ENCODE data around the gene KLK12.

Gene KLK12

DNA sequence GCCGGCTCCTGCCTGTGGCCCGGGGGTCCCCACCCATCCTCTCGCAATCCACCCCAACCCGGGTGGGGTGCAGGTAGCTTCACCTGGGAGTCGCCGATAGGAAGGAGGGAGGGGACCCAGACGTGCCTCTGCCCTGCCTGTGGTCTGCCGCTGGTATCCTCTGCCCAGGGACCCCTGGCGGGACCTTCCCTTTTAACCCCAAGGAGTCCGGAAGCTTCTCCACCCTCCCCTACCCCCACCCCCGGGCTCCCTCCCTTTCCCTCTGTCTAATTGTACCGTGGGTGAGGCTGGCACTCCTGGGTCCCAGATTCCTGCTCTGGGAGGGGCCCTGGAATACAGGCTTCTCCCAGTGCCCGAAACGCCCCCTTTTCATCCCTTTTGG lies 15.3 kb downstream of the KLK12 start, which contains the start of gene KLK10:
Gene KLK10, minus strand, starts transcription at position 166 of the 382 bp plus-strand sequence. CDS start 579 bp downstream, outside the sequence.
- no peaks in the 10 kb centered on the region for H3K36me3 ChIP-seq (ENCODE audit: insufficient read depth, low read length)
- peaks cover 66% of the 10 kb centered on the region for H3K27me3 ChIP-seq (ENCODE audit: insufficient read depth, low read length)
- H3K4me1 ChIP-seq (ENCODE audit: insufficient read depth, low read length) = no peaks in the 10 kb centered on the region
- no peaks in the 10 kb centered on the region for H3K9me3 ChIP-seq (ENCODE audit: low read length)
- H2AFZ ChIP-seq (ENCODE audit: low read depth, low read length) = no peak within 1 kb of the TSS
- no peak within 1 kb of the TSS for H3K4me3 ChIP-seq (ENCODE audit: low read length)

DNA sequence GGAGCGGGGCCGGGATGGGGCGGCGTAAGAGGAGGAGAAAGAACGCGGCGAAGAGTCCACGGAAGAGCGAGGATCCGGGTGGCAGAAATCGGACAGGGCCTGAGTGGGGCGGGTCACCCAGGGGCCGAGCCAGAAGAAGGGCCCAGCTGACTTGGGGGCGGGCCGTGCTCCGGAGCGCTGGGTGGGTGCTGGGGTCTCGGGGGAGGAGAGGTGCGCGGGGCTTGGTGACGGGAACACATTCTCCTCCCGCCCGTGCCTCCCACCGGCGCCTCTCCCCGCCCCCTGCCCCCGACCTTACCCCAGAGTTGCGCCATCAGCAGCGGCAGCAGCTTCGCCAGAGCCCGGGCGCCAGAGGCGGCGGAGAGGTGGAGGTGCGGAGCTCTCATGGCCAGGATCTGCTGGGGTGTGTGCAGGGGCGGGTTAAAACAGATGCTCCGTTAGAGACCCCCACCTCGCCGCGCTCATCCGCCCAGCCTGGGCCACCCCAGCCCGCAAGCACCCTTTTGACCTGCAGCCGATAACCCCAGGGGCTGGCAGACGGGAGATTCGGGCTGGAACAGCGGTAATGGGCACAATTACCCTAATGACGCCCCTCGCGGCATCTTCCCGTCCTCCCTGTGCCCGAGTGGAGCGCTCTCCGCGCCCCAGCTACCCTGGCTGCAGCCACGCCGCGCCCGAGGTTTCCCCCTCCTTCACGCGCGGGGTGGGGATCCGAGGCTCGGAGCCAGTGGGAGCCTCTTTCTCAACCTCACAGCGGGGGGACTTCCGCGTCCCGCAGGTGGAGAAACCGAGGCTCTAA lies 15.9 kb downstream of the KLK12 start:
- no peak overlapping the region for H2AFZ ChIP-seq (ENCODE audit: low read depth, low read length)
- H3K4me1 ChIP-seq (ENCODE audit: insufficient read depth, low read length) = no peaks in the 10 kb centered on the region
- H3K36me3 ChIP-seq (ENCODE audit: insufficient read depth, low read length) = no peaks in the 10 kb centered on the region
- H3K4me3 ChIP-seq (ENCODE audit: low read length) = no peak overlapping the region
- peaks cover 64% of the 10 kb centered on the region for H3K27me3 ChIP-seq (ENCODE audit: insufficient read depth, low read length)
- no peaks in the 10 kb centered on the region for H3K9me3 ChIP-seq (ENCODE audit: low read length)

DNA sequence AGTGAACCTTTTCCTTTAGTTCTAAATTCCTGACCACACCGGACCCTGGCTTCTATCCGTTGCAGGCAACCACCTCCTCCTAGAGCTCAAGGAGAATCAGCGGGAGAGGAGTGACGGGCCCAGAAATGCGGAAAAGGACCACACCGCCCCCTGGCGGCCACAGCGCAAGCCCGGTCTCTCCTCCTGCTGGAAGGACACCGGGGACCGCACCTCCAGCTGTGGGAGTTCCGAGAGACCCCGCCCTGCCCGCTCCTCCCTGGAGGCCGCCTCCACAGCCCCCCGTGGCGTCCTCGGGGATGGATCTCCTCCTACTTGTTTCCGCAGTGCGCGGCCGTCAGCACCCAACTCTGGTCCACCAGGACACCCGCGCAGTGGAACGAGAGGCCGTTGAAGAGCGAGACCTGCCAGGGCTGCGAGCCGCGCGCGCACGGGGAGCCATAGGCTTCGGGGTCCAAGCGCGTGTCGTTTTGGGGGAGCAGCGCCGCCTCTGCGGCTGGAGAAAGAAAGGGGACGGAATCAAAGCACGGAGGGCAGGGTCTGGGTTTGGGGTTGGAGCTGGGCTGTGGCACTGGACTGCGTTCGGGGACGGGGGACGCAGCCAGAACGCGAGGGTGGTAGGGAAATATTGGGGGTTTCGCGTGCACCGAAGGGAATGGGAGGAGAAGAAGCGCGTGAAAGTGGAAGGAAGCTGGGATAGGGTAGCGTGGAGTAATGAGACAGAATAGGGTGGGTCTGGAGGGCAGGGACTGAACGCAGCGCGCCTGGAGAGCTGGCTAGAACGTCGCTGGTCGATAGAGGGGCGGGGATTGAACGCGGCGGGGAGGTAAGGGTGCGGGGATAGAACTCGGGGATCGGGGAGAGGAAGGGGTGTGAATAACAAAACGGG lies 17.8 kb downstream of the KLK12 start:
- Histone ChIP-seq H3K9me3 (ENCODE audit: low read length) (no peaks in the 10 kb centered on the region), H2AFZ (ENCODE audit: low read depth, low read length) (no peak overlapping the region), H3K27me3 (ENCODE audit: insufficient read depth, low read length) (peaks cover 47% of the 10 kb centered on the region), H3K4me1 (ENCODE audit: insufficient read depth, low read length) (no peaks in the 10 kb centered on the region), H3K4me3 (ENCODE audit: low read length) (no peak overlapping the region), H3K36me3 (ENCODE audit: insufficient read depth, low read length) (no peaks in the 10 kb centered on the region)

DNA sequence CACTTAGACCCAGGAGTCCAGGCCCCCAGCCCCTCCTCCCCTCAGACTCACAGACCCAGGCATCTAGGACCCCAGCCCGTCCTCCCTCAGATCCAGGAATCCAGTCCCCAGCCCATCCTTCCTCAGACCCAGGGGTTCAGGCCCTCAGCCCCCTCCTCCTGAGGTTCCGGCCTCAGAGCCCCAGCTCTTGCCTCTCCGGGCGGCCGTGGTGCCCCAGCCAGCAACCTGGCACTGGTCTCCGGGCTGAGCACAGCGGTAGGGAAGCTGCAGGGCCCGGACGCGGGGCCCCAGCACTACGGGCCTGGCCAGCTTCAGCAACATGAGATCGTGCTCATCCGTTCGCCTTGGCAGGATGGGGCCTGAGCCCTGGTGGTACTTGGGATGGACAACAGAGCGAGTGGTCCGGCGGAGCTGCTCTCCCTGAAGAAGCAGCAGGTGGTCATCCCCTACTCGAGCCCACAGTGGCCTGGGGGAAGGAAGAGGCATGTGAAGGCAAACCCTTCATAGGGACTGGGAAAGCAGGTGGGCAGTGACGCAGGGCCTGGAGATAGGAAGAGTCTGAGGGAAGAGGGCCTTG lies 19.0 kb downstream of the KLK12 start:
- peaks cover 45% of the 10 kb centered on the region for H3K27me3 ChIP-seq (ENCODE audit: insufficient read depth, low read length)
- H3K4me1 ChIP-seq (ENCODE audit: insufficient read depth, low read length) = no peaks in the 10 kb centered on the region
- no peak overlapping the region for H3K4me3 ChIP-seq (ENCODE audit: low read length)
- H2AFZ ChIP-seq (ENCODE audit: low read depth, low read length) = no peak overlapping the region
- H3K36me3 ChIP-seq (ENCODE audit: insufficient read depth, low read length) = no peaks in the 10 kb centered on the region
- no peaks in the 10 kb centered on the region for H3K9me3 ChIP-seq (ENCODE audit: low read length)

DNA sequence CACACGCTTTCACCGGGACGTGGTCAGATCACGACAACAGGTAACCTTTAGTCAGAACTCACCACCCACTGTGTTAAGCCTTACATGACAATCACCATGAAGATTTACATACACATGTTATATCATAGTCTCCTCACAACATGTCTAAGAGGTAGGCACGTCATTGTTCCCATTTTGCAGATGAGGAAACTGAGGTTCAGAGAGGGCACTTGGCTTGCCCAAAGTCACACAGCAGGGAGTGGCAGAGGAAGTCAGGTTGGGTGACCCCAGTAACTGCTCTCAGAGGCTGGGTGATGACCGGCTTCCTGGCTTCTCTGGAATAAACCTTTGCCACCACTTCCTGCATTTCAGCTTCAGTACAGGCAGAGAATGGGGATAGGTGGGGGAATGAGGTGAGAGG lies 20.6 kb downstream of the KLK12 start:
- Histone ChIP-seq H3K27me3 (ENCODE audit: insufficient read depth, low read length) (peaks cover 37% of the 10 kb centered on the region), H3K9me3 (ENCODE audit: low read length) (no peaks in the 10 kb centered on the region), H3K4me3 (ENCODE audit: low read length) (no peak overlapping the region)

DNA sequence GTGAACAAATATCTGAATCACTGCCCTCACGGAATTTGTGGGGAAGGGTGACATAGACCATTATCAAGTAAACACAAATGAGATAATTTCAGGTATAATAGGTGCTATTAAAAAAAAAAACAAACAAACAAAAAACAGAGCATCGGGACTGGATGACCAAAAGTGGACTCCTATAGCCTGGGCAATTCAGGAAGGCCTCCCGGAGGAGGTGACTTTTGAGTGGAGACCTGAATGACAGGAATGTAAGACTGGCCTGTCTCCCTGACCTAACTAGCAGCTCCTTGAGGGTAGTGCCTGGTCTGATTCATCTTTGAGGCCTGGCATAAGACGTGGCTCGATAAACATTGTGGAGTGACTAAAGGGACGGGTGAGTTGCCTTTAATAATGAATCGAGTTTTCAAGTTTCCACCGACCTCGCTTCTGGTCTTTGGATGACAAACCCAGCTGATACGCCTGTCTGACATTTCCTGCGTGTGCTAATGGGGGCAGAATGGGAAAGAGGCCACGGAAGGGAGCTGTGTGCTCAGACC lies 22.1 kb downstream of the KLK12 start:
- Histone ChIP-seq H3K9me3 (ENCODE audit: low read length) (no peaks in the 10 kb centered on the region), H3K36me3 (ENCODE audit: insufficient read depth, low read length) (no peaks in the 10 kb centered on the region), H3K27me3 (ENCODE audit: insufficient read depth, low read length) (peaks cover 31% of the 10 kb centered on the region), H2AFZ (ENCODE audit: low read depth, low read length) (no peak overlapping the region), H3K4me1 (ENCODE audit: insufficient read depth, low read length) (no peaks in the 10 kb centered on the region), H3K4me3 (ENCODE audit: low read length) (no peak overlapping the region)

More for the DNA sequence above, 20.6 kb downstream of the KLK12 start:
- H3K4me1 ChIP-seq (ENCODE audit: insufficient read depth, low read length) = no peaks in the 10 kb centered on the region
- no peak overlapping the region for H2AFZ ChIP-seq (ENCODE audit: low read depth, low read length)
- no peaks in the 10 kb centered on the region for H3K36me3 ChIP-seq (ENCODE audit: insufficient read depth, low read length)

DNA sequence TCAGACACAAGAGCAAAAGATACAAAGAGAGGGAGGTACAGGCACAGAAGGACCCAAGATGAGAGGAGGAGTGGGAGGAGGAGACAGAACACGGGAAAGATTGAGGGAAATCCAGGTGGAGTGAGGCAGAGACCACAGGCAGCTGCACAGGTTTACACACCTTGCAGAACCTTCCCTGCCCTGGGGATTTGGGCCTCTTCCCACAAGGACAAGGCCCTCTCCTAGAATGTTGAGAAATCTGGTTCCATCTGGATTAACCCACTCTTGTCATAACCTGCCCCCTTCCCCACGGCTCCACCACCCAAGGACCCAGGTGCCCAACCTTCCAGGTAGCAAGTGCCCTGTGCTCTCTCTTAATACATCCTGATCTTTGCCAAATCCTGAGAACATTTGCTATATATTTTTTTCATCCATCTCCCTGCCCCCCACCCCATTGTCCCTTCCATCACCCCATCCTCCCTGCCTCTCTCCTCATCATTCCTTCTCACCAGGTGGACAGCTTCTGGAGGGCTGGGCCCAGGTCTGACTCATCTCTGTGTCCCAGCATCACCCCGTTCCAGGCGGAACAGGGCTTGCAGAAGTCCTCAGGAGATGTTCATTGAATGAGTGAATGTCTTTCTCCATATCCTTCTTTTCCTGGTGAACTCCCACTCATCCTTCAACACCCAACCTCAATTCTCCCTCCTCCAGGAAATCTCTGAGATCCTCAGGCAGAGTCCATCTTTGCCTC lies 24.6 kb downstream of the KLK12 start:
- Histone ChIP-seq H3K4me3 (ENCODE audit: low read length) (no peak overlapping the region), H3K9me3 (ENCODE audit: low read length) (no peaks in the 10 kb centered on the region), H3K27me3 (ENCODE audit: insufficient read depth, low read length) (peaks cover 15% of the 10 kb centered on the region), H3K4me1 (ENCODE audit: insufficient read depth, low read length) (no peaks in the 10 kb centered on the region), H2AFZ (ENCODE audit: low read depth, low read length) (no peak overlapping the region), H3K36me3 (ENCODE audit: insufficient read depth, low read length) (no peaks in the 10 kb centered on the region)

DNA sequence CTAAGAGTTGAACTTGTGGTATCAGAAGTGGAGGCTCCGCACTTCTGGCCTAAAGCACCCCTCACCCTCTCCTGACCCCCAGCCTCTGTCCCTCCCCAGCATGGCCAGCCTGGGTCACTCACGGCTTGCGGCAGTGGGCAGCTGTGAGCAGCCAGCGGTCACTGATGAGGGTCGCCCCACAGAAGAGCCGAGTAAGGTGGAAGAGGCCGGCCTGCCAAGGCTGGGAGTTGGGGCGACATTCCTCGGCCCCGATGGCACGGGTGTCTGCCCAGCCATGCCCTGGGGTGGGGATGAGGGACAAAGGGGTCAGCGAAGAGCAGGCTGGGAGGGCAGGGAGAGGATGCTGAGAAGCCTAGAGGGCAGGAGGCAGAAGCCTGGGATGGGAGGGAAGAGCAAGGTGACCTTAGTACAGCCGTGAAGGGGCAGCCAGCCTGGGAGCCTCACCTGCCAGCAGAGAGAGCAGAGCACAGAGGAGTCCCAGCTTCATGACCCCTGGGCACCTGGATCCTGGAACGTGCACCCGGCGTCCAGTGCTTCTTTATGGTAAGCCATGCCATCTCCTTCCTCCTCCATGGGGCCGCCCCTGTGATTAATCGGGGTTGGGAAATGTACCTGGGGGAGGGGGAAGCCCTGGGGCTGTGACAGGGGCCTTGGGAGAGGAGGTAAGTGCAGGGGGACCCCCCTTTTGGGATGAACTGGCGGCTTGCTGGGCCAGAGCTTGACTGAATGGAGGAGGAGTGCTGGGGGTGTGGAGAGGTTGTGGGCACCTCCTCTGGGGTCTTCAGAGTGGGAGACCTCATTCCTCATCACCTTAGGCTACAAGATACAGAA lies 25.5 kb downstream of the KLK12 start:
- Histone ChIP-seq H3K27me3 (ENCODE audit: insufficient read depth, low read length) (peaks cover 12% of the 10 kb centered on the region), H3K9me3 (ENCODE audit: low read length) (no peaks in the 10 kb centered on the region), H3K4me1 (ENCODE audit: insufficient read depth, low read length) (no peaks in the 10 kb centered on the region), H3K4me3 (ENCODE audit: low read length) (no peak overlapping the region), H3K36me3 (ENCODE audit: insufficient read depth, low read length) (no peaks in the 10 kb centered on the region), H2AFZ (ENCODE audit: low read depth, low read length) (no peak overlapping the region)

DNA sequence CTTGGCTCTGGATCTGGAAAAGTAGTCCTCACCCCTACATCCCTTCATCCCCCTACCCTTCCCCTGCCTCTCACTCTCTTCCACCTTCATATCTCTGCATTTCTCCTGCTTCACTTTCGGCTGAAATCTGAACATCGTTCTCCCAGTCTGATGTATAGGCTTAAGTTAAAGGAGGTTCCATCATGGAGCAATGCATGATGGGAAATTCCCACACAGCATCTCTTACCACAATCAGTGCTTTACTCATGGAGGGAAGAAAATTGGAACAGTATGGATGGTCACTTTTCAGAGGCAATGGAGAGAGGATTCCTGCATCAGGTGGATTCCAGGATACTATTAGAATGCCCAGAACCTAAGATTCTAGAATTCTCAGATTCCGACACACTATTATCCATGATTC lies 27.3 kb downstream of the KLK12 start:
- H3K36me3 ChIP-seq (ENCODE audit: insufficient read depth, low read length) = no peaks in the 10 kb centered on the region
- no peak overlapping the region for H2AFZ ChIP-seq (ENCODE audit: low read depth, low read length)
- no peaks in the 10 kb centered on the region for H3K4me1 ChIP-seq (ENCODE audit: insufficient read depth, low read length)
- H3K27me3 ChIP-seq (ENCODE audit: insufficient read depth, low read length) = peaks cover 12% of the 10 kb centered on the region
- no peaks in the 10 kb centered on the region for H3K9me3 ChIP-seq (ENCODE audit: low read length)
- H3K4me3 ChIP-seq (ENCODE audit: low read length) = no peak overlapping the region

DNA sequence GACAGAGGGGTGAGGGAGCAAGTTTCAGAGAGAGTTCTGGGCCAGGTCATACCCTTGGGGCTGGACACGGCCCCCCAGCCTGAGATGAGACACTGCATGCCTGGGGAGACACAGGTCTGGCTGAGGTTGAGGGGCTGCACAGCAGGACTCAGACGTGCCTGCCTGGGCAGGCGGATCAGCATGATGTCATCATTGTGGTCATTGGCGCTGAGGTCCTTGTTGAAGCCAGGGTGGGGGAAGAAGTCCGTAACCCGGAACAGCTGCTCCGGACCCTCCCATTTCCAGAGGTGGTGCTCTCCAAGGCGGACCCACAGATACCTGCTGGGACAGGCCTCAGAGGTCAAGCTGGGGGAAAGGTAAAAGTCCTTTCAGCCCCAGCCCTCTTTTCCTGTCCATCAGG lies 28.4 kb downstream of the KLK12 start:
- Histone ChIP-seq H3K36me3 (ENCODE audit: insufficient read depth, low read length) (no peaks in the 10 kb centered on the region), H3K27me3 (ENCODE audit: insufficient read depth, low read length) (peaks cover 12% of the 10 kb centered on the region), H3K9me3 (ENCODE audit: low read length) (no peaks in the 10 kb centered on the region), H3K4me3 (ENCODE audit: low read length) (no peak overlapping the region), H2AFZ (ENCODE audit: low read depth, low read length) (no peak overlapping the region), H3K4me1 (ENCODE audit: insufficient read depth, low read length) (no peaks in the 10 kb centered on the region)

DNA sequence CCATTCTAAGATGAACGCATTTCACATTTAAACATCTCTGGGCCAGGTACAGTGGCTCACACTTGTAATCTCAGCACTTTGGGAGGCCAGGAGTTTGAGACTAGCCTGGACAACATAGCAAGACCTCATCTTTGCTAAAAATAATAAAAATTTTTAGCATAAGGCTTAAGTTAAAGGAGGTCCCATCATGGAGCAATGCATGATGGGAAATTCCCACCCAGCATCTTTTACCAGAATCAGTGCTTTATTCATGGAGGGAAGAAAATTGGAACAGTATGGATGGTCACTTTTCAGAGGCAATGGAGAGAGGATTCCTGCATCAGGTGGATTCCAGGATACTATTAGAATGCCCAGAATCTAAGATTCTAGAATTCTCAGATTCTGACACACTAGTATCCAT lies 29.6 kb downstream of the KLK12 start:
- H3K36me3 ChIP-seq (ENCODE audit: insufficient read depth, low read length) = no peaks in the 10 kb centered on the region
- H3K27me3 ChIP-seq (ENCODE audit: insufficient read depth, low read length) = peaks cover 16% of the 10 kb centered on the region
- H3K9me3 ChIP-seq (ENCODE audit: low read length) = no peaks in the 10 kb centered on the region
- no peak overlapping the region for H2AFZ ChIP-seq (ENCODE audit: low read depth, low read length)
- no peak overlapping the region for H3K4me3 ChIP-seq (ENCODE audit: low read length)
- no peaks in the 10 kb centered on the region for H3K4me1 ChIP-seq (ENCODE audit: insufficient read depth, low read length)

DNA sequence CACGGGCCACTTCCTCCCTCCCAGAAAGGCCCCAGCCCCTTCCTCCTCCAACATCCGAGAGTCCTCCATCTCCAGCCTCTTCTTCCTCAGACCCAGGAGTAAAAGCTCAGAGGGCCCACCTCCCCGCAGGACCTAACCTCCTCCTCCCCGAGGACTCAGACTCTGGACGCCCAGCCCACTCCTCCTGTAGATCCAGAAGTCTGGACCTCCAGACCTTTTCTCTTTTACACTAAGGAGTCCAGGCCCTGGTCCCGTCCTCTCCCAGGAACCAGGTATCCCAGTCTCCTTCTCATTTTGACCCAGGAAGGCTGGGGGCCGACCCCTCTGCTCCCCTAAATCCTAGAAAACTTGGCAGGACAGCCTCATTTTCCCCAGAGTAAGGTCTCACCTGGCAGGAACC lies 31.5 kb downstream of the KLK12 start:
- no peaks in the 10 kb centered on the region for H3K4me1 ChIP-seq (ENCODE audit: insufficient read depth, low read length)
- no peaks in the 10 kb centered on the region for H3K36me3 ChIP-seq (ENCODE audit: insufficient read depth, low read length)
- H3K27me3 ChIP-seq (ENCODE audit: insufficient read depth, low read length) = peaks cover 10% of the 10 kb centered on the region
- no peak overlapping the region for H2AFZ ChIP-seq (ENCODE audit: low read depth, low read length)
- no peaks in the 10 kb centered on the region for H3K9me3 ChIP-seq (ENCODE audit: low read length)
- H3K4me3 ChIP-seq (ENCODE audit: low read length) = no peak overlapping the region

Measured in neuron (in vitro differentiated cells).